ENCODE measurements around the gene HAGHL.
"Not testable (repeated sequence)": the region's sequence is repeated elsewhere in the genome, so short reads cannot be mapped to it uniquely, and the experiment has no call there.

The HAGHL gene

GRCh38 chr16:747978-748746, 21.3 kb downstream of the HAGHL start:
- FAIRE-seq: no peak
- DNase-seq (ENCODE audit: extremely low spot score, insufficient read length, low read depth): no peak

- FAIRE-seq (no peak), DNase-seq (ENCODE audit: extremely low spot score, insufficient read length, low read depth) (no peak)
These were observed 22.1 kb downstream of the HAGHL start for GRCh38 chr16:749010-749409.

GRCh38 chr16:750485-750884, 23.6 kb downstream of the HAGHL start:
- no peak for FAIRE-seq
- no peak for DNase-seq (ENCODE audit: extremely low spot score, insufficient read length, low read depth)

- FAIRE-seq (no peak), DNase-seq (ENCODE audit: extremely low spot score, insufficient read length, low read depth) (no peak)
These were observed 24.5 kb downstream of the HAGHL start for GRCh38 chr16:751152-752006.

GRCh38 chr16:752007-752312, 25.1 kb downstream of the HAGHL start:
- no peak for FAIRE-seq
- no peak for DNase-seq (ENCODE audit: extremely low spot score, insufficient read length, low read depth)

GRCh38 chr16:754121-754607, 27.3 kb downstream of the HAGHL start:
- not testable (repeated sequence) for FAIRE-seq; DNase-seq (ENCODE audit: extremely low spot score, insufficient read length, low read depth)

GRCh38 chr16:754656-755055, 27.8 kb downstream of the HAGHL start:
- FAIRE-seq: no peak
- no peak for DNase-seq (ENCODE audit: extremely low spot score, insufficient read length, low read depth)

- FAIRE-seq: no peak
- DNase-seq (ENCODE audit: extremely low spot score, insufficient read length, low read depth): no peak
These were observed 29.5 kb downstream of the HAGHL start for GRCh38 chr16:756428-756827.

GRCh38 chr16:759110-759910, 32.4 kb downstream of the HAGHL start:
- DNase-seq (ENCODE audit: extremely low spot score, insufficient read length, low read depth) (no peak), FAIRE-seq (no peak)

GRCh38 chr16:760065-760464, 33.2 kb downstream of the HAGHL start:
- no peak for FAIRE-seq

GRCh38 chr16:760545-761343, 33.8 kb downstream of the HAGHL start, which contains the start of gene MSLN:
TSS of gene MSLN (plus strand) at chr16:760734. CDS start at chr16:762681, 1,947 bp downstream.
- FAIRE-seq (no peak), DNase-seq (ENCODE audit: extremely low spot score, insufficient read length, low read depth) (no peak)

More at GRCh38 chr16:760065-760464, 33.2 kb downstream of the HAGHL start:
- DNase-seq (ENCODE audit: extremely low spot score, insufficient read length, low read depth): no peak

- DNase-seq (ENCODE audit: extremely low spot score, insufficient read length, low read depth) (no peak), FAIRE-seq (no peak)
These were observed 35.0 kb downstream of the HAGHL start for GRCh38 chr16:761625-762513.

GRCh38 chr16:762595-763268, 35.8 kb downstream of the HAGHL start:
- DNase-seq (ENCODE audit: extremely low spot score, insufficient read length, low read depth) (no peak), FAIRE-seq (no peak)

GRCh38 chr16:763369-764183, 36.7 kb downstream of the HAGHL start:
- FAIRE-seq (no peak), DNase-seq (ENCODE audit: extremely low spot score, insufficient read length, low read depth) (no peak)

- FAIRE-seq: no peak
- no peak for DNase-seq (ENCODE audit: extremely low spot score, insufficient read length, low read depth)
These were observed 37.4 kb downstream of the HAGHL start for GRCh38 chr16:764184-764750.

GRCh38 chr16:764848-765487, 38.1 kb downstream of the HAGHL start:
- no peak for FAIRE-seq
- no peak for DNase-seq (ENCODE audit: extremely low spot score, insufficient read length, low read depth)

All from GM18507 (cell line).